Natural killer cell (primary cell): ENCODE measurements around the gene DOP1B. TPM values are rescaled to one million over a fixed set of nuclear protein-coding genes. Genes with fewer than 3 reads are reported as not detected.

Source experiments
- ATAC-seq, 3 donors: fragments of 150-1000 bp in 2 of 3; fragments of 200-7000 bp in 1 of 3; cut with Tn5 transposase; 1 replicate in 1 of 3; 2 replicates in 2 of 3; pipeline ENCODE4 v1.10.0; 2021; ENCODE audit warnings: mild to moderate bottlenecking in 2 of 3, moderate library complexity in 2 of 3
- DNase-seq, 2 donors: peaks; one replicate each; pipeline versions ENCODE4 v3.0.0 to v3.0.0-alpha.2; 2013 to 2021; ENCODE audit warnings: mixed read lengths in 1 of 2
- H3K27ac ChIP-seq: one replicate; pipeline ENCODE4 v1.5.1; 2013; ENCODE audit warnings: mild to moderate bottlenecking, low read length
- H3K27me3 ChIP-seq: one replicate; pipeline ENCODE4 v1.6.1; 2013; ENCODE audit warnings: low read length; ENCODE audit not compliant: control insufficient read depth, insufficient read depth
- H3K36me3 ChIP-seq: one replicate; pipeline ENCODE4 v1.6.1; 2013; ENCODE audit warnings: low read length; ENCODE audit not compliant: control insufficient read depth, insufficient read depth
- H3K4me1 ChIP-seq: one replicate; pipeline ENCODE4 v1.6.1; 2013; ENCODE audit warnings: low read length; ENCODE audit not compliant: control insufficient read depth, insufficient read depth
- H3K4me3 ChIP-seq: one replicate; pipeline ENCODE4 v1.5.1; 2013; ENCODE audit warnings: low read length
- H3K9me3 ChIP-seq: one replicate; pipeline ENCODE4 v1.6.1; 2013; ENCODE audit warnings: low read length; ENCODE audit not compliant: control insufficient read depth, insufficient read depth
- H3K27ac Mint-ChIP-seq, 2 donors: one replicate each; pipeline ENCODE4 v1.8.0; 2022; ENCODE audit warnings: mild to moderate bottlenecking in 2 of 2, mixed read lengths in 2 of 2, moderate library complexity in 1 of 2
- H3K27me3 Mint-ChIP-seq, 2 donors: one replicate each; pipeline ENCODE4 v1.8.0; 2022; ENCODE audit warnings: low read depth in 2 of 2, mixed read lengths in 2 of 2
- H3K36me3 Mint-ChIP-seq: one replicate; pipeline ENCODE4 v1.8.0; 2022; ENCODE audit warnings: mixed read lengths
- H3K4me1 Mint-ChIP-seq, 2 donors: one replicate each; pipeline ENCODE4 v1.8.0; 2022; ENCODE audit warnings: mixed read lengths in 2 of 2
- H3K4me3 Mint-ChIP-seq: one replicate; pipeline ENCODE4 v1.8.0; 2022; ENCODE audit warnings: mild to moderate bottlenecking, moderate library complexity, mixed read lengths
- H3K9me3 Mint-ChIP-seq, 2 donors: one replicate each; pipeline ENCODE4 v1.8.0; 2022; ENCODE audit warnings: mixed read lengths in 2 of 2
- CTCF ChIP-seq: fragments of 200-600 bp; IDR thresholded peaks from one replicate; pipeline ENCODE4 v1.8.0; 2022; ENCODE audit warnings: antibody characterized with exemption
- WGBS: methylation state at CpG from one replicate; pipeline ENCODE4 v1.1.7; 2013; ENCODE audit warnings: missing lambda C conversion rate; ENCODE audit not compliant: insufficient coverage; 5-methylcytosine and 5-hydroxymethylcytosine counted together
- intact Hi-C: fragments of 100-400 bp; cut with micrococcal nuclease; formaldehyde crosslinking; loops from one replicate; pipeline ENCODE4 v1.14.2; 2022
- total RNA-seq, 4 donors: library from RNA; stranded (reverse); fragments of 120-200 nt in 1 of 4; gene quantifications; one replicate each; pipeline versions ENCODE4 v1.2.3 to v1.2.4, GENCODE V29; 2013 to 2022

Gene DOP1B
- total RNA-seq, 3 donors from 2014 or later (not counting 1 experiment from before 2014, with no cell fraction given): 29.5 to 32.1 (median 31.9) TPM

DNA sequence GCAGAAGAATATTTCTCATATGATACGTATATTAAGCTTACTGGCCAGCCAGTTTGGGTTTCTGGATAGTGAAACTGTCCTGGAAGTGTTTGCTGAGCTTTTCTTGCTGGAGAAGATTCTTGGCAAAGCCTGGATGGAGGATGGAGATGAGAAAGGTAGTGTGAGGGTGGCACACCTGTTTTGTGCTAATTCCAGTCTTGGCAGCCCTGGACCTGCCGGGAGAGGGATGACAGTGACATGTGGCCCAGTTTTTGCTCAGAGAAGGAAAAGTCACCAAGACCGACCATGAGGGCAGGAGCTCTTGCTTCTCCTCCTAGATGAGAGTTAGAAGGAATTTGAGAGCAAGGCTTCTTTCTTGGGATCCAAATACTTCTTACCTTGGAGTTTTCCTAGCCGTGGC, 34.1 kb downstream of the DOP1B start:
- WGBS: 98% methylated on average over 3 of the region's 4 CpGs
- Mint-ChIP-seq H3K4me3 (no peak overlapping the region), H3K27ac (no peak overlapping the region), H3K9me3 (no peaks in the 10 kb centered on the region), H3K27me3 (no peaks in the 10 kb centered on the region), H3K36me3 (no peaks in the 10 kb centered on the region), H3K4me1 (peaks cover 17% of the 10 kb centered on the region in 2 donors)
- TF ChIP-seq CTCF: no peak
- Histone ChIP-seq H3K27ac (no peak overlapping the region), H3K4me1 (peaks cover 3% of the 10 kb centered on the region), H3K9me3 (no peaks in the 10 kb centered on the region), H3K4me3 (no peak overlapping the region), H3K27me3 (no peaks in the 10 kb centered on the region), H3K36me3 (peaks cover 6% of the 10 kb centered on the region)
- DNase-seq (no peak), ATAC-seq (no peak)
- intact Hi-C loops: no loop called here

DNA sequence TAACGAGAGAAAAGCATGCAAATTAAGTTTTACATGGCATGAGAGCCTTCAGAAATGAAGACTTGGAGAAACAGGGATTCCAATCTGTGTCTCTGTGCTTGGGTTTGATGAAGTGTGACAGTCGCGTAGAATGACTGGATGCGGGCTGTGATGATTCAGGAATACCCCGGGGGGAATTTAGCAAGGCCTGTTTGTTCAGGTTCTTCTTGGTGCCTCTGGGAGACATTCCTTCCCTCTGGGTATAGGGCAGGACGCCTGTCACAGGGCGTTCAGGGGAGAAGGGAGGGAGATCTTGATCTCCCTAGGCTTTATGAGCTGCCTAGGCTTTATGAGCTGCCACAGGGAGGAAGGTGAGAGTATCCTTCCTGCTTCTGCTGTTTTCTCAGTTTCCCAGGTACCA, 36.6 kb downstream of the DOP1B start:
- peaks cover 4% of the 10 kb centered on the region for H3K36me3 ChIP-seq
- intact Hi-C loops: no loop called here
- no peaks in the 10 kb centered on the region for H3K36me3 Mint-ChIP-seq
- ATAC-seq: no peak
- no peaks in the 10 kb centered on the region for H3K27me3 Mint-ChIP-seq
- no peak overlapping the region for H3K4me3 ChIP-seq
- peaks cover 9 to 14% of the 10 kb centered on the region in 2 donors for H3K4me1 Mint-ChIP-seq
- no peak overlapping the region for H3K27ac ChIP-seq
- H3K9me3 Mint-ChIP-seq: no peaks in the 10 kb centered on the region
- DNase-seq: no peak
- H3K27ac Mint-ChIP-seq: no peak overlapping the region
- H3K4me1 ChIP-seq: peaks cover 3% of the 10 kb centered on the region
- WGBS: 94% methylated on average over 7 of the region's 7 CpGs
- no peaks in the 10 kb centered on the region for H3K27me3 ChIP-seq
- no peak for TF ChIP-seq CTCF
- no peak overlapping the region for H3K4me3 Mint-ChIP-seq
- no peaks in the 10 kb centered on the region for H3K9me3 ChIP-seq

GRCh38 chr21:36194024-36194423, 37.4 kb downstream of the DOP1B start:
- H3K4me3 Mint-ChIP-seq: no peak overlapping the region
- H3K9me3 ChIP-seq: no peaks in the 10 kb centered on the region
- no peak overlapping the region for H3K4me3 ChIP-seq
- no peaks in the 10 kb centered on the region for H3K27me3 Mint-ChIP-seq
- no peaks in the 10 kb centered on the region for H3K9me3 Mint-ChIP-seq
- H3K36me3 ChIP-seq: peaks cover 2% of the 10 kb centered on the region
- ATAC-seq: no peak
- intact Hi-C loops: no loop called here
- H3K36me3 Mint-ChIP-seq: no peaks in the 10 kb centered on the region
- DNase-seq: no peak
- H3K27me3 ChIP-seq: no peaks in the 10 kb centered on the region
- H3K27ac ChIP-seq: no peak overlapping the region
- no peak overlapping the region for H3K27ac Mint-ChIP-seq
- no peak for TF ChIP-seq CTCF
- no peaks in the 10 kb centered on the region for H3K4me1 ChIP-seq
- peaks cover under 1 to 5% of the 10 kb centered on the region in 2 donors for H3K4me1 Mint-ChIP-seq
- WGBS: 98% methylated on average over 3 of the region's 3 CpGs

GRCh38 chr21:36195613-36196012, 39.0 kb downstream of the DOP1B start:
- no peak overlapping the region for H3K27ac ChIP-seq
- H3K27me3 ChIP-seq: no peaks in the 10 kb centered on the region
- H3K4me1 ChIP-seq: no peaks in the 10 kb centered on the region
- no peak for ATAC-seq
- Mint-ChIP-seq H3K4me1 (peaks cover 0 to 4% of the 10 kb centered on the region in 2 donors), H3K36me3 (no peaks in the 10 kb centered on the region), H3K9me3 (no peaks in the 10 kb centered on the region), H3K27ac (no peak overlapping the region), H3K4me3 (no peak overlapping the region), H3K27me3 (no peaks in the 10 kb centered on the region)
- no peaks in the 10 kb centered on the region for H3K9me3 ChIP-seq
- H3K36me3 ChIP-seq: peaks cover 5% of the 10 kb centered on the region
- no peak for DNase-seq
- intact Hi-C loops: no loop called here
- no peak for TF ChIP-seq CTCF
- no peak overlapping the region for H3K4me3 ChIP-seq
- WGBS: 100% methylated on average over 1 of the region's 1 CpG
